ENCODE data around the gene NME5.

Gene NME5

DNA sequence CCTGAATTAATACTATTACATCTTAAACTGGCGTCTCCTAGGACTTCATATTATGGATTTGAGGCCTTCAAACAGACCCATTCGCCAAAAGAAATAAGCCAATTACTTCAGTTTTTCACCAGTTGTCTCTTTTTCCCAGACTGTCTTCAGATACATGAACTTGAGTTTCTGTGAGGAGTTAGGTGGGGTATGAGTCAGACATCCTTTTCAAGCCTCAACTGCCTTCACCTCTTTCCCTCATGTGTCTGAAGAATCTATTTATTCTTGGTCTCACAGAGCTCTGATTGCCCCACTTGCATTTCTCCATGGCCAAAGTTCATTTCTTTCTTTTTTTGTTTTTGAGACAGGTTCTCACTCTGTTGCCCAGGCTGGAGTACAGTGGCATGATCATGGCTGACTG, 42.9 kb downstream of the NME5 start:
- TF ChIP-seq SIN3A (IDR thresholded peaks at IDR 0.05; ENCODE audit: borderline replicate concordance, insufficient read depth, low read length) (no peak), REST (IDR thresholded peaks at IDR 0.05; ENCODE audit: insufficient read depth in 1 of 2, low read depth in 2 of 2, low read length in 2 of 2) (no peak), TAF1 (IDR thresholded peaks at IDR 0.05; ENCODE audit: borderline replicate concordance, insufficient read depth, low read length) (no peak), POLR2AphosphoS5 (IDR thresholded peaks at IDR 0.05; ENCODE audit: low read depth, low read length) (no peak), FOXP2 (optimal IDR thresholded peaks at IDR 0.05; ENCODE audit: borderline replicate concordance, extremely low read depth, extremely low read length, insufficient read depth) (no peak)

DNA sequence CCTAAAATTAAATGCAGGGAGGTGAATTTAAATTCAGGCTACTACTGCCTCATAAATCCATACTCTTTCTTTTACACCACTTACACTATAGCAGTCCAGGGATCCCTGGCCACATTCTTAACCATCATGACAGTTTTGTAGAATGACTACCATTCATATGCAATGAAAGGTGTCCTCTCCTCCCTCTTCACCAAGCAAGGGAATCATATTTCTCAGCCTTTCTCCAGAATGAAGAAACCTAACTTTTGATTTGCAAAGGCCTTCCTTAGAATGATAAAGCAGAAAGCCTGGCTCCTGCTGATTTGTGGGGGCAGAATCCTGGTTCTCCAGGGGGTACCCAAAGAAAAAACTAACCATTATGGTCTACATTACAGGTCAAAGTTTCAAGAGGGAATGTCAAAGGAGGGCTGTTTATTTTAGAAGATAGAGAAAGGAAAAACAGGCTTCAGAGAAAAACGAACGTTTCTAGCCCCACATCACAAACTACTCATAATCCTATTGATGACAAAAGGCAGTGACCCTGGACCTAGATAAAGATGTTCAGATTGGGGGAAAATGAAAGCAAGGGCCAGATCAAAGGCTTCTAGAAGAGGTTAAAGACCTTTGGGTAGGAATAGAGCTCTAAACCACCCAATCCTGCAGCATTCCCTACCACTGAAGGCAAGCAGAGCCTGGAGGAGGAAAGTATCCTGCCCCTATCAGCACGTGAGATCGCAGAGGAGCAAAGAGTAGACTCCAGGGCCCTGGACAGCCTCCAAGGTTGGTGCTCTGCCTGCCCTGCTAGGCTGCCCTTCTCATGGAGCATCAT, 43.9 kb downstream of the NME5 start:
- TF ChIP-seq REST (IDR thresholded peaks at IDR 0.05; ENCODE audit: insufficient read depth in 1 of 2, low read depth in 2 of 2, low read length in 2 of 2) (no peak), TAF1 (IDR thresholded peaks at IDR 0.05; ENCODE audit: borderline replicate concordance, insufficient read depth, low read length) (no peak), SIN3A (IDR thresholded peaks at IDR 0.05; ENCODE audit: borderline replicate concordance, insufficient read depth, low read length) (no peak), POLR2AphosphoS5 (IDR thresholded peaks at IDR 0.05; ENCODE audit: low read depth, low read length) (no peak), FOXP2 (optimal IDR thresholded peaks at IDR 0.05; ENCODE audit: borderline replicate concordance, extremely low read depth, extremely low read length, insufficient read depth) (no peak)

DNA sequence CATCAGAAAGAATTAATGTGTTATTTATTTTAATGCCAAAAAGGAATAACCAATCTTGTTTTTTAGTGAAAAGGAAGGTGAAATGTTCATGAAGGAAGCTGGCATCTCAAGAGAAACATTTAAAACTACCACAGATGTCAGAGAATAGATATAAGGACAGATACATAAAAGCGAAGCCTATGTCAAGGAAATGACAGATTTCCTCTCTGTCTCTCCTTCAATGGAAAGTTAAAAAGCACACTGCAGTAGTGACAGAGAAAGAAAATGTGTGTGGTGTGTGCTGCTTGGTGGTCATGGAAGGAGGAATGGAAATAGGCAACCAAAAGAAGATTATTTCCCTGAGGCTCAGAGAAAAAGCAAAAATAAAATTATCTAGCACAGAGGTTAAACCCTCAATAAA, 46.2 kb downstream of the NME5 start:
- TF ChIP-seq SIN3A (IDR thresholded peaks at IDR 0.05; ENCODE audit: borderline replicate concordance, insufficient read depth, low read length): no peak
- TF ChIP-seq FOXP2 (optimal IDR thresholded peaks at IDR 0.05; ENCODE audit: borderline replicate concordance, extremely low read depth, extremely low read length, insufficient read depth): no peak
- TF ChIP-seq REST (IDR thresholded peaks at IDR 0.05; ENCODE audit: insufficient read depth in 1 of 2, low read depth in 2 of 2, low read length in 2 of 2): no peak
- TF ChIP-seq TAF1 (IDR thresholded peaks at IDR 0.05; ENCODE audit: borderline replicate concordance, insufficient read depth, low read length): no peak
- TF ChIP-seq POLR2AphosphoS5 (IDR thresholded peaks at IDR 0.05; ENCODE audit: low read depth, low read length): no peak

GRCh38 chr5:138092301-138092700, 46.9 kb downstream of the NME5 start:
- no peak for TF ChIP-seq SIN3A (IDR thresholded peaks at IDR 0.05; ENCODE audit: borderline replicate concordance, insufficient read depth, low read length)
- TF ChIP-seq FOXP2 (optimal IDR thresholded peaks at IDR 0.05; ENCODE audit: borderline replicate concordance, extremely low read depth, extremely low read length, insufficient read depth): no peak
- no peak for TF ChIP-seq TAF1 (IDR thresholded peaks at IDR 0.05; ENCODE audit: borderline replicate concordance, insufficient read depth, low read length)
- no peak for TF ChIP-seq POLR2AphosphoS5 (IDR thresholded peaks at IDR 0.05; ENCODE audit: low read depth, low read length)
- TF ChIP-seq REST (IDR thresholded peaks at IDR 0.05; ENCODE audit: insufficient read depth in 1 of 2, low read depth in 2 of 2, low read length in 2 of 2): no peak

Data from PFSK-1 (cell line).